Measurements from ENCODE around the gene CPNE4.

- TF ChIP-seq CTCF (IDR thresholded peaks at IDR 0.05) (no peak), POLR2AphosphoS5 (IDR thresholded peaks at IDR 0.05) (no peak), POLR2A (IDR thresholded peaks at IDR 0.05; ENCODE audit: low read depth) (no peak)
These were observed 304.2 kb downstream of the CPNE4 start for GRCh38 chr3:131730581-131730980.
